ENCODE measurements around the gene ADD1. TPM values are rescaled to one million over a fixed set of nuclear protein-coding genes. Genes with fewer than 3 reads are reported as not detected.

ADD1 gene
- total RNA-seq, 1 donor from 2014 or later = 274 TPM

DNA sequence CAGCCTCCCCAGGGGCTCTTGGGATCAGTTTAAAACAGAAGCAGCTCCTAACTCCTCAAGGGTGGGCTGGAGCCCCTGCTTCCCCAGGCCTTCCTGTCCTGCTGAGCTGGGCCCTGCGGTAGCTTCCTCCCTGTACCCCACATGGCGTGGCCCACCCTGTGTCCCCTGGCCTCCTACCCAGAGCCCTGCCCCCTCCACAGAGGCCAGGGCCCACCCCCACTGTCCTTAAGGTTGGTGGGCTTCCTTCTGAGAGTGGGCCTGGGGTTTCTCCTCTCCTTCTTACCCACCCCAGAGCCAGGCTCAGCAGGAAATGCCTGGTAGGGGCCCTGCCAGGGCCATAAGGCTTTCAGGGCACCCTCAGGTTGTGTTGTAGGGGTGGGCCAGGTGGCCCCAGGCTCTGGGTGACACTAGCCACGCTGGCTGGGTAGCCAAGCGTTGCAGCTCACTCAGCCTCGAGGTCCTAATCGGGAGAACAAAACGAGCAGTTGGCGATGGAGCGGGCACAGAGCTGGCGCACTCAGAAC lies 39.1 kb upstream of the ADD1 start:
- no peak for TF ChIP-seq CTCF (IDR thresholded peaks at IDR 0.05)
- DNase-seq (ENCODE audit: extremely low spot score, unreplicated experiment) = no peak
- no peak overlapping the region for H3K27ac Mint-ChIP-seq (ENCODE audit: unreplicated experiment)
- no peaks in the 10 kb centered on the region for H3K9me3 Mint-ChIP-seq (ENCODE audit: unreplicated experiment)
- H3K36me3 Mint-ChIP-seq (ENCODE audit: unreplicated experiment) = peaks cover 10% of the 10 kb centered on the region
- H3K27me3 Mint-ChIP-seq (ENCODE audit: unreplicated experiment) = no peaks in the 10 kb centered on the region
- H3K4me1 Mint-ChIP-seq (ENCODE audit: unreplicated experiment) = peaks cover 52% of the 10 kb centered on the region
- H3K4me3 Mint-ChIP-seq (ENCODE audit: unreplicated experiment) = no peak overlapping the region

DNA sequence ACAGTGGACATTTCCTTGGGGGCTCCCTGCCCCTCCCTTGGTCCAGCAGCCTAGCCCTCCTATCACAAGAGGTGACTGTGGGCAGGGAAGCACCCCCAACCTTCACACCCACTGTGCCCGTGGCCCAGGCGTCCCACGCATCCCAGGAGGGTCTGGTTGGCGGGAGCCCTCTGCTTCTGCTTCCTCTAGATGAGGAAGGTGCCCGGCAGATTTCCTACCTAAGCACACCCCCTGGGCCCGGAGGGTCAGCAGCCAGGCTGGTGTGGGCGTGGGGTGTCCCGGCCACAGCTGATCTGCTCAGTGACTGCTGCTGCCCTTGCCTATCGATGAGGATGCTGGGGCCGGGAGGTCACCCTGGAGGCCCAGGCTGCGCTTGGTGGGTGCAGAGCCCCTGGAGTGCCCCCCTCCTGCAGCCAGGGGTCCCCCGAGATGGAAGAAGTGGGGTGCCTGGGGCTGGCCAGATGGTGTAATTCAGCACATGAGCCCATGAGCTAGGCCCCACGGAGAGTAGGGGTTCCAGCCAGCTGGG lies 38.6 kb upstream of the ADD1 start:
- no peak for DNase-seq (ENCODE audit: extremely low spot score, unreplicated experiment)
- no peak for TF ChIP-seq CTCF (IDR thresholded peaks at IDR 0.05)
- no peak overlapping the region for H3K27ac Mint-ChIP-seq (ENCODE audit: unreplicated experiment)
- peaks cover 52% of the 10 kb centered on the region for H3K4me1 Mint-ChIP-seq (ENCODE audit: unreplicated experiment)
- H3K9me3 Mint-ChIP-seq (ENCODE audit: unreplicated experiment) = no peaks in the 10 kb centered on the region
- no peak overlapping the region for H3K4me3 Mint-ChIP-seq (ENCODE audit: unreplicated experiment)
- H3K36me3 Mint-ChIP-seq (ENCODE audit: unreplicated experiment) = peaks cover 12% of the 10 kb centered on the region
- H3K27me3 Mint-ChIP-seq (ENCODE audit: unreplicated experiment) = no peaks in the 10 kb centered on the region

DNA sequence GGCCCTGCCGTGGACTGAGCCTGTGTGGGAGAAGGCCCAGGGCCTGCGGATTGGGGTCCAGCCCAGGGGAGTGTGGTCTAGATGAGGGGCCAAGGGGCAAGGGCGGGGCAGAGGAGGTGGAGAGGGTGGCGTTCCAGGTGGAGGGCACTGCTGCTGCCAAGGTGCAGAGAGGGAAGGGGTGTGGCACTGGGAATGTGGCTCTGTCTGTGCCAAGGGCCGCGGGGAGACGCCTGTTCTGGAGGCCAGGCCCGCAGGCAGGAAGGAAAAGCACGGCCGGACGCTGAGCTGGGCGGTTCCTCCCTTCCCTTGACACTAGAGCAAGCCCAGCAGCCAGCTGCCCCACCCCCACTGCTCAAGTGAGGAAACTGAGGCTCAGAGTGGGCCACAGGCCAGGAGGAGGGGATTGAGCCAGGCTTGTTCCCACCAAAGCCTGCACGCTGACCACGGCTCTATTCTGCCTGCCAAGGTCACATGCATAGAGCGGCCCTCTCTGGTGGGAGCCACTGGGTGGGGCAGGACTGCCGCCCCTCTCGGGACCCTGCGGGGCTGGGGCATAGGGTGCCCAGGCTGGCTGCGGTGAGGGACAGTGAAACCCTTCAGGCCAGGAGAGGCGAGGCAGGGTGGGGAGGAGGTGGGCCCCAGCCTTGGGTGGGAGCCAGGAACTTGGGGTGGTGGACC lies 37.8 kb upstream of the ADD1 start:
- no peak for TF ChIP-seq CTCF (IDR thresholded peaks at IDR 0.05)
- H3K4me1 Mint-ChIP-seq (ENCODE audit: unreplicated experiment) = peaks cover 53% of the 10 kb centered on the region
- H3K27me3 Mint-ChIP-seq (ENCODE audit: unreplicated experiment) = no peaks in the 10 kb centered on the region
- no peak overlapping the region for H3K27ac Mint-ChIP-seq (ENCODE audit: unreplicated experiment)
- peaks cover 12% of the 10 kb centered on the region for H3K36me3 Mint-ChIP-seq (ENCODE audit: unreplicated experiment)
- no peaks in the 10 kb centered on the region for H3K9me3 Mint-ChIP-seq (ENCODE audit: unreplicated experiment)
- no peak for DNase-seq (ENCODE audit: extremely low spot score, unreplicated experiment)
- no peak overlapping the region for H3K4me3 Mint-ChIP-seq (ENCODE audit: unreplicated experiment)

DNA sequence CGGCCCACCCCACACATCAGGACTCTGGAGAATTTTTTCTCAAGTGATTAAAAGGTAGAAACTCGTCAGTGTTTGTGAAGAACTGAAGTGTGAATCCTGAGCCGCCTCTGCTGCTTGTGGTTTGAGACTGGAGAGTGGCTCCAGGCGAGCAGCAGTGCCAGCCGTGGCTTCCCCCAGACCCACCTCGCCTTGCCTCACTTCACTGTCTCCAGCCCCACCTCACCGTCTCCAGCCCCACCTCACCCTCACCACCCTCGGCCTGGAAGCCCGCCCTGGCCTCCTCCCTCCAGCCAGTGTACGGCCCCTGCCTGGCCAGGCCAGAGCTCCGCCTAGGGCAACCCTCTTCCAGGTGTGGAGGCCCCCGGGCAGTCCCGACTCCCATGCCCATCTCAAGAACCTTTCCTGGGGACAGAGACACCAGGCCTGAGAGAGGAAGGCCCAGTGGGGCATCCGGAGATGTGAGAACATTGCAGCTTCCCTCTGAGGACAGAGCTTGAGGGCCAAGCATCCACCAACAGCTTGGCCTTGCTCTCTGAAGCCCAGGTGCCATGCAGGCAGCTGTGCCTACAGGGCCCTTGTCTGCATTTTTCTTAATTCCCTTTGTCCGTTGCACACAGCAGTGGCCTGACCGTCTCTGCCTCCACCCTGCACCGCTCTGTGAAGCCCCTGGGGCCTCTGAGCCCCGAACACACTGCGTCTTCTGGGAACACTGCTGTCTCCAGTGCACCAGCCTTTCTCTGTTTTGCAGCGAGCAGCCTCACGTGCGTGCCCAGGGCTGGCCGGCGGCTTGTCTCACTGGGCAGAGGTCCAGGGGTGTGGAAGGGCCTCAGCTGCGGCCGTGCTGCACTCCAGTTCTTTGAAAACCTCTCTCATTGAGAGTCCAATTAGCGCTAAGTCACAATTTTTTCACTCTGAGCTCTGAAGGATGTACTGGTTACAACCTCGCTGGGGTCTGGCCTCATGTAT lies 37.0 kb upstream of the ADD1 start:
- Mint-ChIP-seq H3K27me3 (ENCODE audit: unreplicated experiment) (no peaks in the 10 kb centered on the region), H3K36me3 (ENCODE audit: unreplicated experiment) (peaks cover 12% of the 10 kb centered on the region), H3K4me1 (ENCODE audit: unreplicated experiment) (peaks cover 53% of the 10 kb centered on the region), H3K9me3 (ENCODE audit: unreplicated experiment) (no peaks in the 10 kb centered on the region), H3K4me3 (ENCODE audit: unreplicated experiment) (no peak overlapping the region), H3K27ac (ENCODE audit: unreplicated experiment) (peak overlapping the region; percentile 36)
- no peak for DNase-seq (ENCODE audit: extremely low spot score, unreplicated experiment)
- TF ChIP-seq CTCF (IDR thresholded peaks at IDR 0.05) = no peak

All from osteocyte (in vitro differentiated cells).